GM18511 (cell line): ENCODE measurements around the gene DLG3.

ENCODE experiments used
- ATAC-seq: cut with Tn5 transposase; IDR thresholded peaks from one replicate; pipeline ENCODE4 v1.9.1; 2021; ENCODE audit warnings: mild to moderate bottlenecking, moderate library complexity; ENCODE audit not compliant: unreplicated experiment

The DLG3 gene

DNA sequence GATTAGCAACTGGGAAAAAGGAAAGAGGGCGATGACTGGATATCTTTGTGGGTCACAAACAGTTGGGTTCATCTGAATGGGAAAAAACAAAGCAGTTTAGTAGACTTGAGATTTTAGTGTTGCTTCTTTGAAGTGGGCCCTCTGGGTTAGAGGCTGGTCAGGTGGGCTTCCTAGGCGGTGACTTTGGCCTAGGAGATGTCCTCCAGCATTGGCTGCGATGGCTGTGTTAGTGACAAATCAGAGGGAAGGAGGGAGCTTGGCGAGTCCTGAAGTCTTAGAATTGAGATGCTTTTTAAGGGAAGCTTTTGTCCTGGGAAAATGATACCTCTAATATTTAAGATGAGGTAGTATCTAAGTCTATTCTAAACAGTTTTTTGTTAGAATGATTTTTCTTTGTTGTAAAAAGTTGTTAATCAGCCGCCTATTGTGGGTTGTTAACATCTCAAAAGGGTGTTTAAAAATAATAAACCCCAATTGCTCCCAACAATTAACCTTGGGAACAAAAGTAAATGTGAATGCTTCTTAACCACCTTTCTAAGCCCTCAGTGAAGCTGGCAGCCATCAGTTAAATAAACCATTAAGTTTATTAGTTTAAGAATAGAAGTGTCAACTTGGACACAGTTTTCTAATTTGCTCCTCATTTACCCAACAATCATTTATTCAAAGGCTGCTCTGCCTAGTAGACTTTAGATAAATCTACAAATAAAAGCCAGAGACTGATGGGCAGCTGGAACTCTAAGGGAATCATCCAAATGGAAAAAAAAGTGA is 31.7 kb downstream of the DLG3 start:
- no peak for ATAC-seq

DNA sequence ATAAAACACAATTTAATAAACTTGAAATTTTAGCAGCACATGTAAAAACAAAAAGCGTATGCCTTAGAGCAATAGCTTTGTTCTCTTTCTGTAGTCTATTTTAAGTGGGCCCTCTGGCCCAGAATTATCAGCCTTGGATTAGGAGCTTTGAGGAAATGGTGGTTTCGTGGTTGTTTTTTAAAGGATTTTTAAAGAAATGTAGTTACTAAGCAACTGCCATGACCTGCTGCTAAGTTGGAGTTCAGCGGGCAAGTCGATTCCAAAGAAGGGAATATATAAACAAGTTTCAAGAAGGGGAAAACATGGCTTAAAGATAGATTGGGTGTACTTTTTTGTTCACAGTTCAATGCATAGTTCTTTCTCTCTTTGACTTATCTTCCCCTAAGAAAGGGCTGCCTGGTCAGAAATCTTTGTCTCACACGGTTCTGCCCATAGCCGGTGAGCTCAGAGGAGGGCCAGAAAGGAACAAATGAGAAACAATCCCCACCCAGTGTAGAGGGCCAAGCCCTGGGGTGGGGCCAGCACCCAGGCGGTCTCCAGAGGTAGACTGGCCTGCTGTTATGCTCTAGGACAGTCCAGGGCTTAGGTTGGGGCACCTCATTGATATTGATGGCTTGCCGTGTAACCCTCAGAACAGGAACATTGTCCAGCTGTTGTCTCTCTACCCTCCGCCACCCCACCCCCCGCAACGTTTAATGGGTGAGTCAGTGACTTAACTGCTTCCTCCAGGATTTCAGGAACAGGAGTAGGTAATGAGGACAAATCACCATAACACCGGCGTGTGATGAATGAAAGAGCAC is 32.5 kb downstream of the DLG3 start:
- ATAC-seq: no peak

DNA sequence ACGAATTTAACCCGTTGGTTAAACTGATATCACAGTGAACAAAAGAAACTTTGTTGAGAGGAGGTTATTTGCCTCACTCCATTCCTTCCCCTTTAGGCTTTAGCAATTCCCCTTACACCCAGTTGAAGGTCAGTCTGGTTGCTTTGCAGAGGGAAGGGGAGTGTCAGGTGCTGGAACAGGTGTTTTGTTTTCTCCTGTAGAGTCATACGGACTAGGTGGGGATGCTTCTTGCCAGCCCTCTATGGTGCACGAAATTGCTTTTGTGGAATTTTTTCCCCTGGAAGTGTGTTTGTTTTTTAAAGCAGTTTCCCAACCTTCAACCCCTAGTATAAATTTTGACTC is 33.1 kb downstream of the DLG3 start:
- ATAC-seq: no peak

DNA sequence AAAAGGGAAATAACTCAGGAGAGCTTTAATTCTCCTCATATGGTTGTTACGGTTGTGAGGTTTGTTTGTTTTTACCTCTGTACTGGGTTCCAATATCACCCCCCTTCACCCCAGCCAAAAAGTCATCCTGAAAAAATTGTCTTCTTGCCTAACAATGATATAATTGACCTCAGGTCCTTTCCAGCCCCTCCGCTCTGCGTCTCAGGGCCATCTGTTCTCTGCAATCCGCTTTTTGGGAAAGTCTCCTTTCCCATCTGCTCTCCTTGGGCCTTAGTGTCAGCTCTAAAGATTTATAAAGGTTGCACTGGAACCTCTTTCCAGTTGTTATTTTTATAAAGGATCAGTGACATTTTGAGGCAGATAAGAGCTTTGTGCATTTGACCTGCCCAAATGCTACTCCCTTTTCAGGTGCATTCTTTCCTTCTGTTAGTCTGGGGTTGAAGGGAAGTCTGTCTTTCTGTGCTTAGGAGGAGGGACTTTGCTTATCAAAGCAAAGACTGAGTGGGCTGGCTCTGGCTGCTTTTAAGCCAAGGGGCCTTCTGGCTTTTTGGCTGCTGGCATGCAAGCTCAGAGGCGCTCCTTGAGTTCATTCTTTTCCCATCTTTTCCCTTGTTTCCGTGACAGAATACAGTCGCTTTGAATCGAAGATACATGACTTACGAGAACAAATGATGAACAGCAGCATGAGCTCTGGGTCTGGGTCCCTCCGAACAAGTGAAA is 34.1 kb downstream of the DLG3 start:
- ATAC-seq: no peak

DNA sequence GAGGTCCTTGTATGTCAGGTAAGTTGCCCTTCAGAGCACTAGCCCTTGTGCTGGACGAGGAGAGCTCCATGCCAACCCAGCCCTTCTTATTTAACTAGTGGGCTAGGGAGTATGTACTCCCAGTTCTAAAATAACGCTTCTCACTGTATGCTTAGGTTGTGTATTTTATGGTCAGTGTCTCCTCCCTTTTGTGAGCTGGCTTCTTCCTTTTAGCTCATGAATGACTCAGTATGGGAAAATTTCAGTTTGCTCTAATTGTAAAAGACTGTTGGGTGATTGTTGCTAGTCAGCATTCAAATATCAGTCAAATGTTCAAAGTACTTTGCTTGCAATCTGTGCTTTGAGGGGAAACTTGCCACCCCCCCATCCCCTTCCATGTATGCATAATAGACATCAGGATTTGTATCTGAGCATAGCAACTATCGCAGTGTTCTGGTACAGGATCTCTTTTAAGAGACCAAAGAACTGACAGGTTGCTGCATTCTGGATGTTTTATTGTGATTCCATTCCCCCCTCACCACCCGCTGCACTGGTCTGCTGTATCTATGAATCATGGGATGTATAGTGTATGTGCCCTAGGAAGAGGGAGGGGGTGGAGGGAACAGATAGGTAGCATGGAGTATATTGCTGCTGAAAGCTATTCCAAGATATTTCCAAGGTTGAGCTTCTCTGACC is 34.7 kb downstream of the DLG3 start:
- ATAC-seq: no peak

DNA sequence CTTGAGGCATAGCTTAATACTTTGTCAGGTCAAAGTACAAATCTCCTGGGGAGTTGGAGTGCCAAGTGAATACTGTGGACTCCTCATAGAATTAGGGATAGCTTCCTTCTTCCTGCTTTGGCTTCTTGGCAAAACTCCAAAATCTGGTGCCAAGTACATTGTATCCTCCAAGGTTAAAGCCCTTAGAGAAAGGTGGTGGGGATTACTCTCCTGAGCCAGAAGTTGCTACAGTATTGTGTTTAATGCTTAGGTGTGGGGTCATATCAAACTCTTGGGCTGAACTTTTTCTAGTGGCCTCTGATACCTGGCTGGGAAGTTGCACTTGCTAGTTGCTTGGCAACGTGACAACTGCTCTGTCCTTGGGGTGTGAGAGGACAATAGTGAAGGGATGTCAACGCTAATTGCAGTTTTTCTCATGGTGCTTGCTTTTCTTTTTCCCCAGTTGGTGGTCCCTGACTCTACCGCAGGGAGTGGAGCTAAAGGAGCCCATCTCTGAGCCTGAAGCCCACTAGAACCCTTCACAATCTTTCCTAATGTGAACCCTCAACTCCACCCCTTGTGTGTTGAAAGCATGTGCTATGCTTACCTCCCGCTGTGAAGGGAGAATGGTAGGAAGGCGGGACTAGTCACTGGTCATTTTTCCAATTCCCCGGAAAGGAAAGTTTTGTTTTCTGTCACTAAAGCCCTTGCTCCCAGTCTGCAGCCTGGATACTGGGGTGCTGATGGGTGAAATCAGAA is 35.5 kb downstream of the DLG3 start:
- ATAC-seq: no peak

DNA sequence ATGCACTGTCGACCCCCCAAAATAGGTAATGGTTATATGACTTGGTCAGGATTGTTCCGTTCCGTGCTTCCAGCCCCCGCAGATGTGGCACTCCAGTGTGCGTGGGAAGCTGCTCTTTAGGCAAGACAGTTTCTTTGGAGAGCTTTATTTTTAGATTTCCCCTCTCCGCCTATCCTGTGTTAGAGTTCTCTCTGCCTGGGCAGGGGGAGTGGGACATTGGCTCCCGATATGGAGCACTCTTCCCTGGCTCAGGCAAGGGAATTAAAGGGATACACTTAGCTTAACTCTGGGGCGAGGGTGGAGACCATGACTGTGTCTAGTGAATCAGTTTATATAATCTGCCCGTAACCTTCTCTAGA is 36.0 kb downstream of the DLG3 start:
- no peak for ATAC-seq

DNA sequence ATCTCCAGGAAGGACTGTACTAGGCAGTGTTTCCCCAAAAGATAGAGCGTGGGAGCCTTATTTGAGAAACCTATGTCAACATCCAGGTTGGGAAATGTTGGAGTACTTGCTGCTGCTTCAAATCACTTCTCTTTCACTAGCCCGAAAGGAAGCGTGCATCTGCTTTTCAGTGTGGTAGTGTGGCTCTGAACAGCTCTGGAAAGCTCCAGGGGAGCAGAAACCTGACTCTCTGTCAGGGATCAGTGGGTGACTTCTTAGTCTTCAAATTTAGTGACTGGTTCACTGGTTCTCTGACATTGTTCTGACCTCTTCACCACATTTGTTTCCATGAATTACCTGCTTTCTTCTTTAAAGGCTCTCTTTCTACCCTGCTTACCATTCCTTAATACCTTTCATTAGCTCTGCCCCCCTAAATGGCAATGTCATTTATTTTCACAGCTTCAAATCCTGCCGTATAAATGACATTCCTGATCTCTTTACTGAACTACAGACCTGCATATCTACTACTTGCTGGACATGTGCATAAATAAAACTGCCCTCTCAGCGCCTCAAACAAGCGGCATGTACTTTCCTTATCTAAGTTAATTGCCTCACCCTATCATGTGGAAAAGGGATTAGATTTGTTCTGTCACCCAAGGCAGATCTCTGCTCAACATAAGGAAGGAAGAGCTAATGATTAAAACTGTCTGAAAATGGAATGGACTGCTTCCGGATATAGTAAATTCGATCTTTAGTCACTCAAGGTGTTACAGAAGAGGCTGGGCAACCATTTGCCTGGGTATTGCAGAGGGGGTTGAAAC is 37.0 kb downstream of the DLG3 start:
- no peak for ATAC-seq

DNA sequence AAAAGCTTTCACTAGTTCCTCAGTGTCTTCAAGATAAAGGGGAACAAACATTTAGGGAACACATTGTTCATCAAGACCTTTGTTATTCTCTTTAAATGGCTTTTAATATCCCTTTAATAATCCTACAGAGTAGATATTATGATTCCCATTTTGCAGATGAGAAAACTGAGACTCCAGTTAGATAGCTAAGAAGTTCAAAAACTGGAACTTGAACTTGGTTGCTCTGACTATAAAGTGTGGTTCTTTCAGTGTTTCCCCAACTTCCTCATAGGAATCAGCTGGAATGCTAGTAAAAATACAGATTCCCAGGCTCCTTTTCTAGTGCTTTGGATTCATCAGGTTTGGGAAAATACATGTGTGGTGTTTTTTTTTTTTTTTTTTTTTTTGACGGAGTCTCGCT is 37.7 kb downstream of the DLG3 start:
- ATAC-seq: no peak

DNA sequence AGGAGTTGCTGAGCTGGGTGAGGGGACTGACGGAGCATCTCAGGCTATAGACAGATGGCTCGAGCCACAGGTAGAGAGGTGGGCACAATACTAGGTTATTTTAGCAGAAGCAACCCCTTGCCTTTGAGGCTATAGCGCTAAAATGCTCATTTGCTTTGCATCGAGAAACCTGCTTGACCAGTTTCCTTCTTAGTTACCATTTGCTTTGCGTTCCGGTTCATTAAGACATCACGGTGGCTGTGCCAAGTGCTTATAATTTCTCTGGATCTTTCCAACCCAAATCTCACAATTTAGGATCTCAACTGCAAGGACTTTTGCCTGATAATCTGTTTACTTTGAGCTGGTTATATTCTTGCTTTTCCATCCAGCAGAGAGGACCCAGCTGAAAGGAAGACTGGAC is 40.8 kb downstream of the DLG3 start:
- ATAC-seq: no peak

DNA sequence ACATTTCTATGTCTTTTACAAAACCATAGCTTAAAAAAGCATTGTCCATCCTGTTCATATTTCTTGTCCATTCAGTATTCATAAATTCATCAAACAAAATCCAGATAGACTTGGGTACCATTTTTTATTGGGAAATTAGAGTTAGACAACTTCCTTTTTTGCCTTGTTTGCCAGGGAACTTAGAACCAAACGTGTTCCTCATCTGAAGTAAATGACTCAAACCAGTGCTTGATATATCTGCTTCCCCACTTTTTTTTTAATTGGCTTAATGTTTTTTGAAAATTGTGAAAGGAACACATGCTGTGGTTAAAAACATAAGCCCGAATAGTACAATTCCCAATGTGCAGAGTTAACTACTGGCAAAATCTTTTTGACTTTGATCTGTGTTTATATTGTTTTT is 44.2 kb downstream of the DLG3 start:
- ATAC-seq: no peak

DNA sequence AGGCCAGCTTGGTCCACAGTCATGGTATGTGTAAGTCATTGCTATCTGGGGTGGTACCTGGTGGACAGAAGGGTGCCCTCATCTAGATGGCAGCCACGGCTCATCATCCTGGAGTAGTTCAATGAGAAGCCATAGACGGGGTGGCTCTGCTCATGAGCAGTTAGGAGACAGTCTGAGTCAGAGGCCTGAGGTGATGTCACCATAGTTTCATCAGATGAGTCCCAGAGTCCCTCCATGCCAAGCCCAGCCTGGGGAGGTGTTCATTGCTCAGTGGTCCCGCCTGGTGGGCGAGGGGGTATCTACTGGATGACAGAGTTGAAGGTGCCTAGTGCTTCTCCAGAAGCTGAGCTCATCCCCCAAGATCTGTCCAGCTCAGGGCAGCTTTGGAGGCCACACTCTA is 49.8 kb downstream of the DLG3 start:
- no peak for ATAC-seq

DNA sequence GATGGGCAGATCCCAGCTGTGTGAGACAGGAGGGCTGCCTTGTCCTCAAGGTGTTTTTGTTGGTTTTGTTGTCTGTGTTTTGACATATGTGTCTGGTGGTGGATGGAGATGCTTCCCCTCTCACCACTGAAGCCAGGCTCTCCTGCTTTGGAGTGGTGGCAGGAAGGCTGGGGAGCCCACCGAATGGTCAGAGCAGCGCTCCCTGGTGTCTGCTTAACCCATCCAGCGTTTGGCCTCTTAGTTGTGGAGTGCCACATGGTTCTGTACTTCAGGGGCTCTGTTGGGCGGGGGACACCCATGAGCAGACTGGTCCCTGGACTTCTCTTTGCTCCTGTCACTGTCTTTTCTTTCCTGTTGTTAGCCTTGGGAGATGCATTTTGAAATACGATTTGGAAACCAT is 51.9 kb downstream of the DLG3 start:
- ATAC-seq: no peak

DNA sequence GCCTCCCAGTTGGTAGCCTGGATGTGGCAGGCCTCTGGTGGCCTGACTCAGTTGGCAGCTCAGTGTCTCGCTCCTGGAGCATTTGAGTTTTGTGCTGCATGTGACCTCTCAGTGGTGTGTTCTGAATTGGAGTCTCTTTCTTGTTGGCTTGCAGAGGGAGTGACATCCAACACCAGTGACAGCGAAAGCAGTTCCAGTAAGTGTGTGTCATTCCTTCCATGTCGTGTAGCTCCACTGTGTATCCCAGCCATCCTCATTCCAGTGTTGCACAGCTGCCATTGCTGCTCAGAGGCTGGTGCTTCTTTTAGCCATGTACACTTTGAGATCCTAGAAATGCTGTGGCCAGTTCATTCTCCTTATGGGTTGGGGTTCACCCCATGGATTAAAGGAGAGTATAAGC is 52.4 kb downstream of the DLG3 start:
- no peak for ATAC-seq

DNA sequence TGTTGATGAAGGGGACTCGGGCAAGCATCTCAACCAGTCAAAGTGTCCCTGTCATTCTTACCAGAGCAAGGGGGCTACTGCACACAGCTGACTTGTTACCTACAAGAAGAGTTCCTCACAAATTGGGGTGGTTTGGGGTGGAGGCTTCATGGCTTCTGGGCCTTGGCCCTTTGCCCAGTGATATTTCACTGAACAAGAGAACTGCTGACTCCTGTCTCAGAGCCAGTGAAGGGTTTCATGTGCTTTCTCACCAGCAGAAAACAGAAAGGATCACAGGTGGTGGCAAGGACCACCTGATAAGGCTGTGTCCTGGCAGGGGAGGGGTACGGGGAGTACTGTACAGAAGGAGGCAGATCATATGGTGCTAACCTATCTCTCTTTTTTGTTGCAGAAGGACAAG is 53.5 kb downstream of the DLG3 start:
- no peak for ATAC-seq

DNA sequence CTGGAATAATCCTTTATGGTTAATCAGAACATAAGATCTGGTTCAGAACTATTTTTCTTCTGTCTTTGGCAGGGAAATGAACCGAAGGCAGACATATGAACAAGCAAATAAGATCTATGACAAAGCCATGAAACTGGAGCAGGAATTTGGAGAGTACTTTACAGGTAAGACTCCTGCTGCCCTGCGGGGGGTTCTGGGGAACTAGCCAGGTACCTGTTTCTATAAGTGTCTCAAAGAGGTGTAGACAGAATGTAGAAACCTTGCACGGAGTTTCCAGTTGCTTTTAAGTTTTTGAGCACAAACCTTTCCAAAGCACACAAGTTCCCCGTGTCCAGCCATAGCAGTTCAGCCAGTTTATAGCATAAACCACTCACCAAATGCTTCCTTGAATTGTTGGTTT is 56.2 kb downstream of the DLG3 start:
- no peak for ATAC-seq

DNA sequence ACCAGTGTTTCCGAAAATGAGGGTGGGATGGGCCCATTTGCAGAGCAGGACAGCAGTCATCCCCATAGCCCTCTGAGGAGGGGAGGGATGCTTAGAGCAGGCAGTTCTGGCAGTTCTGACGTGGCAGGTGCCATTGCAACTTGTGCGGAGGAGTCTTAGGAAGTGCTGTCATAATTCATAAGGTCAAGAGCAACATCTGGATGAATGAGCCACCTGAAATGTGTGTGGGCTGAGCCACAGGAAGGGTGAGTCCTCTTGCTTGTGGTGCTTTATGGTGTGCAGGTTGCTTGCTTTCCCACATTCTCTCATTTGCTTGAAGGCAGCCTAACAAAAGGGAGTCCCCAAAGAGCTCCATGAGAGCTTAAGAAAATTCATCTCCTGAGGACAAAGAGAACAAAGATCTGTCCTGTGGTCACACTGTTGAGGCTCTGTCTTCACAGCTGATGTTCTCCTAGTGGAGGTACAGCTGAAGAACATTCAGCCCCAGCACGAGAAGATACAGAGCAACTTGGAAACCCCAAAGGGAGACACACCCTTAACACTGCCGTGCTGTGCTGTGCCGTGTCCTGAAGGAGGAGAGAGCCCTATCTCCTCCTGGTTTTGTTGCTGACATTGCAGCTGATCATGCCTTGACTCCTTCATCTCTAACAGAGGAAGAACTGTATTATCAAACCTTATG is 60.3 kb downstream of the DLG3 start:
- no peak for ATAC-seq

DNA sequence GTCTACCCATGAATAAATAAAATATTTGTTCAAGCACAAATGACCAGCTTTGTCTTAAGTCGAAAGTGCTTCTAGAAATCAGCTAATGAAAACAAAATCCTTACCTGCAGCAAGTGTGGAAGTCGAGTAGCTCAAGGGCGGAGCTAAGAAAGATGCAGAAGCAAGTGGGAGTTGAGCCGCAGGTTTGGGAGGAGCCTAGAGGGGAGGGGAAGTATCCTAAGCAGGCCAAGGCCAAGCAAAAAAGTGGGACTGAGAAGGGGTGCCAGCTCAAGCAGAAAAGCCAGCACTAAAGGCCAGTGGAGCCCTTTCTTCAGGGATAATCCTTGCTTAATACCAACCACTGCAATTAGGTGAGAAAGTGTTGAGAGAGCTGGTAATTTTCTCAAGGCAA is 60.8 kb downstream of the DLG3 start:
- no peak for ATAC-seq

DNA sequence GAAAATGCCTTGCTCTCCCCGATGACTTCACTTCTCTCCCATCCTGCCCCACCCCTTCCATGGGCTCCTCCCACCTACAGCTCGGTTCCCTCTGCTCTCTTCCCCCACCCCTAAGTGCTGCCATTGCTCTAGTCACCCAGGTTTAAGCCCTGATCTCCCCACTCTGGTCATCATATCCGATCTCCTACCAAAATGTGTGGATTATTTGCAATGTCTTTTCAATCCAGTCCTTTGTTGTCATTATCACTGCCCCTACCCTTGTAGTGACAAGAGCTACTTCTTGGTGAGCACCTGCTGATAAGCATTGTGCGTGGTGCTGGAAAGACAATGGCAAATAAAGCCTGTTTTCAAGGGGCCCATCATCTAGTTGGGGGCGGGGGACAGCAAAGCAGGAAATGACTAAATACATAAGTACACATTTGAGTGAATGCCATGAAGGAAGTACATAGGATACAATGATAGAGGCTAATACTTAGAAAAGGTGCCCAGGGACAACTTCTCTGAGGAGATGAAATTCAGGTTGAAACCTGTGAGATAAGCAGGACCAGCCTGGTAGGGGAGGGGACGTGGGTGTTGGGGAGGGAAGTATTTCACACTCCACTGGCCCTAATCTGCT is 63.8 kb downstream of the DLG3 start:
- ATAC-seq: peak; percentile 82
